DOHH2 (cell line): ENCODE measurements around the gene PANX2.

Experiments used
- CTCF ChIP-seq: fragments of 200-600 bp; sonication (generic); IDR thresholded peaks from one replicate; pipeline ENCODE4 v1.5.1; 2014; ENCODE audit warnings: antibody characterized with exemption, mild to moderate bottlenecking, low read depth, low read length; ENCODE audit not compliant: poor library complexity, severe bottlenecking
- EZH2phosphoT487 ChIP-seq: fragments of 200-600 bp; sonication (generic); IDR thresholded peaks from 2 replicates; pipeline ENCODE4 v1.6.1; 2017; ENCODE audit warnings: borderline replicate concordance, mild to moderate bottlenecking, antibody characterized with exemption, low read length, moderate library complexity, mixed read lengths

- no peak for TF ChIP-seq CTCF
- no peak for TF ChIP-seq EZH2phosphoT487
Measured at GRCh38 chr22:50175921-50176849, 5.7 kb downstream of the PANX2 start.
